Tibial artery (tissue), 4 donors: ENCODE measurements around the gene INPP5A.

Experiments
- DNase-seq, 2 donors: peaks; one replicate each; pipeline ENCODE4 v3.0.0-alpha.2; 2019
- H3K27ac ChIP-seq, 2 donors: fragments of 200-600 bp; sonication (generic) in 1 of 2; 1 replicate in 1 of 2; 2 replicates in 1 of 2; pipeline ENCODE4 v1.5.1; 2018 to 2019; ENCODE audit warnings: mild to moderate bottlenecking in 1 of 2
- H3K27me3 ChIP-seq, 2 donors: fragments of 200-600 bp; sonication (generic) in 1 of 2; one replicate each; pipeline versions ENCODE4 v1.5.1 to v1.6.0; 2016 to 2019
- H3K36me3 ChIP-seq, 3 donors: fragments of 200-600 bp; sonication (generic) in 2 of 3; one replicate each; pipeline ENCODE4 v1.5.1; 2016 to 2019; ENCODE audit warnings: mild to moderate bottlenecking in 2 of 3
- H3K4me1 ChIP-seq, 4 donors: fragments of 200-600 bp; sonication (generic) in 2 of 4; 1 replicate in 3 of 4; 2 replicates in 1 of 4; pipeline ENCODE4 v1.5.1; 2016 to 2019
- H3K4me3 ChIP-seq, 2 donors: fragments of 200-600 bp; sonication (generic) in 1 of 2; 1 replicate in 1 of 2; 2 replicates in 1 of 2; pipeline ENCODE4 v1.5.1; 2018 to 2019; ENCODE audit warnings: mild to moderate bottlenecking in 2 of 2
- H3K9me3 ChIP-seq, 3 donors: fragments of 200-600 bp; sonication (generic) in 1 of 3; one replicate each; pipeline ENCODE4 v1.5.1; 2016 to 2019
- CTCF ChIP-seq, 2 experiments: fragments of 200-600 bp in 1 of 2; fragments of 450-650 bp in 1 of 2; IDR thresholded peaks; one replicate each; pipeline ENCODE4 v1.5.1; 2017 to 2019; ENCODE audit warnings: antibody characterized with exemption in 2 of 2, mild to moderate bottlenecking in 1 of 2, moderate library complexity in 1 of 2
- intact Hi-C: fragments of 100-400 bp; cut with DNase I; formaldehyde crosslinking; loops from one replicate; pipeline ENCODE4 v1.15.0; 2023; ENCODE audit warnings: low total_unique reads

Gene INPP5A

DNA sequence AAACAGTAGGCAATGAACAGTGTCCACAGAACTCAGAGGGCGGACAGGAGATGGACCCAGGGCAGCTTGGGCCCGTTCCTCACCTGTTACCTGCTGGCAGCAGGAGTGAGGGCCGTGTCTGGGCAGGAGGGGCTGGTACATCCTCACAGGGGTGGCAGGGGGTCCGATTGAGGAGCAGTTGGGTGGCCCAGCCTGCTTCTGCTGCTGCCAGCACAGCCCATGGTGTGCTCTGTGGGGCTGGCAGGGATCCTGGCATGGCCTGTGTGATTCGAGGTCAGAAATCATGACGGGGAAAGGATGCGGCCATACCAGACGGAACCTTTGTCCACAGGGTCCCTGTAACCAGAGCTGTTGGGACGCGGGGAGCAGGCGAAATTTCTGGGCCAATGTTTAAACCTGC lies 49.6 kb downstream of the INPP5A start:
- no peaks in the 10 kb centered on the region for H3K36me3 ChIP-seq
- no peaks in the 10 kb centered on the region for H3K27me3 ChIP-seq
- intact Hi-C loops = no loop called here
- H3K9me3 ChIP-seq = no peaks in the 10 kb centered on the region
- DNase-seq = no peak
- TF ChIP-seq CTCF (IDR thresholded peaks at IDR 0.05) = no peak
- H3K4me1 ChIP-seq = peaks cover 7 to 96% (median 64%) of the 10 kb centered on the region in 4 donors
- H3K4me3 ChIP-seq = no peak overlapping the region
- peak overlapping the region; percentile 67 to 78 for H3K27ac ChIP-seq

GRCh38 chr10:132588301-132589013 lies 50.9 kb downstream of the INPP5A start:
- Histone ChIP-seq H3K4me3 (peak overlapping the region; percentile 11 to 17), H3K9me3 (no peaks in the 10 kb centered on the region), H3K27me3 (no peaks in the 10 kb centered on the region), H3K4me1 (peaks cover 7 to 97% (median 77%) of the 10 kb centered on the region in 4 donors), H3K27ac (peak overlapping the region; percentile 78 to 80), H3K36me3 (no peaks in the 10 kb centered on the region)
- TF ChIP-seq CTCF (IDR thresholded peaks at IDR 0.05) = no peak
- DNase-seq = peak in 1 of 2 donors; percentile 71
- intact Hi-C loops = no loop called here

- no peak overlapping the region for H3K4me3 ChIP-seq
- no peaks in the 10 kb centered on the region for H3K27me3 ChIP-seq
- H3K36me3 ChIP-seq = no peaks in the 10 kb centered on the region
- no peaks in the 10 kb centered on the region for H3K9me3 ChIP-seq
- peaks cover 7 to 97% (median 81%) of the 10 kb centered on the region in 4 donors for H3K4me1 ChIP-seq
- intact Hi-C loops = no loop called here
- H3K27ac ChIP-seq = peak overlapping the region; percentile 78 to 80
- TF ChIP-seq CTCF (IDR thresholded peaks at IDR 0.05) = no peak
- no peak for DNase-seq
Measured at GRCh38 chr10:132589015-132589414, 51.4 kb downstream of the INPP5A start.

- Histone ChIP-seq H3K27me3 (no peaks in the 10 kb centered on the region), H3K9me3 (no peaks in the 10 kb centered on the region), H3K27ac (peak overlapping the region; percentile 78 to 80), H3K4me1 (peaks cover 7 to 98% (median 85%) of the 10 kb centered on the region in 4 donors), H3K4me3 (no peak overlapping the region), H3K36me3 (no peaks in the 10 kb centered on the region)
- DNase-seq = no peak
- intact Hi-C loops = no loop called here
- TF ChIP-seq CTCF (IDR thresholded peaks at IDR 0.05) = no peak
Measured at GRCh38 chr10:132589681-132590080, 52.1 kb downstream of the INPP5A start.

GRCh38 chr10:132590094-132590751 lies 52.6 kb downstream of the INPP5A start:
- no peak overlapping the region for H3K4me3 ChIP-seq
- intact Hi-C loops = no loop called here
- peaks cover 7 to 100% (median 90%) of the 10 kb centered on the region in 4 donors for H3K4me1 ChIP-seq
- DNase-seq = peak in 1 of 2 donors; percentile 64
- TF ChIP-seq CTCF (IDR thresholded peaks at IDR 0.05) = no peak
- no peaks in the 10 kb centered on the region for H3K36me3 ChIP-seq
- H3K9me3 ChIP-seq = no peaks in the 10 kb centered on the region
- H3K27ac ChIP-seq = peak overlapping the region; percentile 78 to 80
- H3K27me3 ChIP-seq = no peaks in the 10 kb centered on the region
